LHCN-M2 (cell line): Measurements from ENCODE around the gene CIPC. TPM values are rescaled to one million over a fixed set of nuclear protein-coding genes. Genes with fewer than 3 reads are reported as not detected.

Experiments
- DNase-seq: peaks from one replicate; pipeline ENCODE4 v3.0.0-alpha.2; 2012; ENCODE audit warnings: low read depth
- polyA plus RNA-seq: library from polyadenylated mRNA; unstranded; fragments of >200 nt; gene quantifications from one replicate; pipeline ENCODE4 v1.2.1, GENCODE V29; 2012; ENCODE audit warnings: missing spikeins
- total RNA-seq: library from RNA; depleted of rRNA; stranded (reverse); fragments of >200 nt; gene quantifications from 2 replicates; pipeline ENCODE4 v1.2.3, GENCODE V29; 2014; rRNA removed

The CIPC gene, protein sequence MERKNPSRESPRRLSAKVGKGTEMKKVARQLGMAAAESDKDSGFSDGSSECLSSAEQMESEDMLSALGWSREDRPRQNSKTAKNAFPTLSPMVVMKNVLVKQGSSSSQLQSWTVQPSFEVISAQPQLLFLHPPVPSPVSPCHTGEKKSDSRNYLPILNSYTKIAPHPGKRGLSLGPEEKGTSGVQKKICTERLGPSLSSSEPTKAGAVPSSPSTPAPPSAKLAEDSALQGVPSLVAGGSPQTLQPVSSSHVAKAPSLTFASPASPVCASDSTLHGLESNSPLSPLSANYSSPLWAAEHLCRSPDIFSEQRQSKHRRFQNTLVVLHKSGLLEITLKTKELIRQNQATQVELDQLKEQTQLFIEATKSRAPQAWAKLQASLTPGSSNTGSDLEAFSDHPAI
- total RNA-seq, result 12.8 and 13.0 TPM in 2 replicates
- 3.3 TPM for polyA plus RNA-seq

DNA sequence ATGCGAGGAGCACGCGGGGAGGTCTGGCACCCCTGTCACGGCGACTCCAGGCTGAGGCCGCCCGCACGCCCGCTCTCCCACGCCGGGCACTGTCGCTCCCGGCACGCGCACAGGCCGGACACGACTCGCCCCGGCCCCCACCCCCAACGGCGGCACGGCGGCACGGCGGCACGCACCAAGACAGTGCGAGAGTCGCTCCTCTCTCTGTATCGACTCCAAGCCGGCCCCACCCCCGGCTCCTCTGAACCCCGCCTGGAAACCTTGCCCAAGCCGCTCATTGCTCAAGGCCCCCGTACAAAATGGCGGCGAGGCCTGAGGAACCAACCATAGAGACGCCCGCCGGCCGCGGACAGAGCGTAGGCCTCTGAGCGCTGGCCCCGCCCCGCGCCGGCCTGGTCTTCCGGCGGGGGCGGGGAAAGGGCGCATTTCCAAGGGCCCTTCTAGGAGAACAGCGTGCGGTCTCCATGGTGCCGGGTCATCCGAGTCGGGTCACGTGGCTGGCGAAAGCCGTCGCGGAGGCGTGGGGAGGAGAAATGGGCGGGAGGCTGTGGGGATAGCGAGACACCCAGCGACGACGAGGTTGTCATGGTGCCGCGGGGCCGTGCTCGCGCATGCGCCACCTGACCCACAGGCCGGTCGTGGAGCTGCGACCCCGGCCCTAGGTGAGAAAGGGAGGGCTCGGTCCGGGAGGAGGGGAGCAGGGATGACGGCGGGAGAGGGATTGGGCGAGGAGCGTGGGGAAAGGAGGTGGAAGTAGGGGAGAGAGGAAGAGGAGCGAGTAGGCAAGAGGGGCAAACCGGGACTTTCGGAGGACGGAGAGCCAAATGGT, at the start of gene CIPC:
CIPC (plus strand) TSS at position 559 of the 829 bp plus-strand sequence. CDS start 7,451 bp downstream, outside the sequence.
- DNase-seq, result peak; percentile 98

DNA sequence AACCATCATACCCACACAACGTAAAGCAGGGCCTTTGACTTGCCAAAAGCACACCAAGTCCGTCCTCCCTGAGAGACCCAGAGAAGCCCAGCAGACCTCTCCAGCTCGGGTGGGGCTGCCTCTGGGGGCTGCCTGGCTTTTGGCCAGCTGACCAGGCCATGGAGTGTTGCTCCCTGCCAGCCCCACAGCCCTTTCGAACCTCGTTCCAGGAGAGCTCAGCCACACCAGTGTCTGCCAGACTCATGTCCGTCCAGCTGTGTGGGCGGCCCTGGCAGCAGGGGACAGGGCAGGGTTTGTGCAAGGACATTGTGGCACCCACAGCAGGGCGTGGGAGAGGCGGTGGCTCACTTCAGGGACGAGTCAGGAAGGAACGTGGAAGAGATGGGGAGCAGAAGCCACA, 46.9 kb upstream of the CIPC start:
- DNase-seq, result no peak

DNA sequence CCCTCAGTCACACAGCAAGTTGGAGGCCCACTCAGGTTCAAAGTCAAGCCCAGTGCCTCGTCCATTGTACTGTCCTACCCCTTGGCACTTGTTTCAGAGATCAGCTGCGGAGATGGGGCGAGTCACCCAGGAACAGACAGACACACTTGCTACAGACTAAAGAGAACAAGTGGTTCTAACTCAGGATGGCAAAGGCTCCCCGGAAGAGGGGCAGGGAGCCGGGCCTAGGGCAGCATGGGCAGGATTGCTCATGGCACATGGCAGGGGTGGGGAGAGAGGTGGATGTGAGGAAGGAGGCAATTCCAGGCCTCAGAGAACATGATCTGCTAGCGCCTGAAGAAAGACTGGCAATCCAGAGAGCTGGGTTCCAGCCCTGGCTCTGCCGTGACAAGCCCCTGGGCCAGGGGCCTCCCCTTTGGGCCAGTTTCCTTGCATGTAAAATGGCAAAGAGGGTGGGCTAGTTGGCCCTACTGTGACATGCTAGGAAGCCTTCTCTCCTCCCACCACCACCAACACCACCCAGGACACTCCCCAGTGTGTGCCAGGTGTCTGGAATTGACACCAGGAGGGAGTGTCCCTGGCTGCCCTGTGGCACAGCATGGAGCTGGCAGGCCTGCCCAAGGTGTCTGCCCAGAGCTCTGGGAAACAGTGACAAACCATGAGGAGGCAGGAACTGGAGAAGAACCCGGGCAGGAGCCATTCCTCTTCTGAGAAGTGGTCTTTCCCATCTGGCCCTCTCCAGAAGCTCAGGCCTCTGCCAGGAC, 45.6 kb upstream of the CIPC start:
- DNase-seq, result peak; percentile 66

DNA sequence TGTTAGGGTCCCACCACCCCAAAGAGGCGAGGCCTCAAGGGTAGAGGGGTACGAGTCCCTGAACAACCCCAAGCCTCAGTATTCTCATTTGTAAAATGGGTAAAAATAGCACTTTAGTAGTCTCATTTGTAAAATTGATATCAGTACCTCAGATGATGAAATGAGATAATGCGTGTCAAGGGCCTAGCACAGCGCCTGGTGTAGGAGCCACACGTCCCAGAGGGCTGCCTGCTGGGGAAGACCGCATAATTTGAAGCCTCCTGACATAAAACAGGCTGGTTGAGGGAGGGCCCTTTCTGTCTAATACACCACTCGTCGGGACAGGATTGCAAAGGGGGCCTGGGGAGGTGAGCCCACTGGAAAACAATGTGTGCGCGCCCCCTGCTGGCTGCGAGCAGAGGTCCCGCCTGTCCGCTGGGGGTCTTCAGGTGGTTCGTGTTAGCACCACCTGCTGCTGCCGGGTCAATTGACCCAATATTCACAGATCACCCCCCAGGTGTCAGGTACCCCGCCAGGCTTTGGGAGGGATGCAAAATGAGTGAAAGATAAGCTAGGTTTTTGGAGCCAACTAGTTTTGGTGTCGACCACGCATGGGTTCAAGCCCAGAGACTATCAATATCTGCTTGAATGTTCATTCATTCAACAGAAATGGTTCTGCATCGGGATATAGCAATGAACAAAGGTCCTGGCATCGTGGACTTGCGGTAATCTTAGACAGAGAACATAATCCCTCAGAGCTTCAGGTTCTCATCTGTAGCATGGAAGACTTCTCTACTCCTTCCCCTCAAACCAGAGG, 44.8 kb upstream of the CIPC start:
- DNase-seq, result no peak

DNA sequence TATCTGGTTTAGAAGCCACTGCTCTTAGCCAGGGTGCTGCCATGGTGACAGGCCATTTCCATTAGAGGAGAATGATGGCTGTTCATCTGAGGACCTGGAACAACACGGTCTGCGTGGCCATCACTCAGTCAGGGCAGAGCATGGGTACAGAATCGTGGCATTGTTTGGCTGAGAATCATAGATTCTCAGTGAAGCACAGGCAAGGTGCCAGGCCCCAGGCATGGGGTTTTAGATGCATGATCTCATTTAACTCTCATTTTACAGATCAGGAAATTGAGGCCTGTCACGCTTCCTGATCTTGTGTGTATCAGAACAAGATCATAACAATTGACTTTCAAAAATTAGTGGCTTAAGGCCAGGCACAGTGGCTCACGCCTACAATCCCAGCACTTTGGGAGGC, 42.8 kb upstream of the CIPC start:
- DNase-seq, result no peak

DNA sequence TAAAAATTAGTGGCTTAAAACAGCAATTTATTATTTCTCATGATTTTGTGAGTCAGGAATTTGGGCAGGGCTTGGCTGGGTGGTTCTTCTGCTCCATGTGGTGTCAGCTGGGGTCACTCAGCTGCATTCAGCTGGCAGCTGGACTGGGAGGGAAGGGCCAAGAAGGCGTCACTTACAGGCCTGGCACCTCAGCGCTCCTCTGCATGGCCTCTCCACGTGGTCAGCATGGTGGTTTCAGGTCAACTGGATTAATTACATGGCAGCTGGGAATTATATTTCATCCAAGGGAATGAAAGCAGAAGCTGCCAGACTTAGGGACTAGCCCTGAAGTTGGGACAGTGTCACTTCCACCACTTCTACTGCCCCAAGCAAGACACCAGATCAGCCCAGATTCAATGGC, 42.1 kb upstream of the CIPC start:
- peak; percentile 53 for DNase-seq

DNA sequence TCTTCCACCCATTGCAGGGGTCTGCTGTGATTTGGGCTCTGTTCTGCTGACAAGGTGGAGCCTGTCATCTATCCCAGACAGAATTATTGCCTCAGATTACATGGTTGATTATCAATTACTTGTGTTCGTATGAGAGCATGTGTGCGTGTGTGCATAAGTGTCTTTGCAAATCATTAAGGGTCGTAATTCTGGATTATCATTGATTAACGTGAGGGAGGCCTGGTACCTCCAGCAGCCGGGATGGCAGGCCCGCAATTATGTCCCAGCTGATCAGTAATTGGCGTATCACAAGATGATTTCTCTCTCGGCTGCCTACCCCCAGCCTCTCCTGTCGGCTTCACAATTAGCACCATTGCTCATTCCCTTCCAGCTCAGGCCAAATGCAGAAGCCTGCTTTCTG, 39.9 kb upstream of the CIPC start:
- no peak for DNase-seq

DNA sequence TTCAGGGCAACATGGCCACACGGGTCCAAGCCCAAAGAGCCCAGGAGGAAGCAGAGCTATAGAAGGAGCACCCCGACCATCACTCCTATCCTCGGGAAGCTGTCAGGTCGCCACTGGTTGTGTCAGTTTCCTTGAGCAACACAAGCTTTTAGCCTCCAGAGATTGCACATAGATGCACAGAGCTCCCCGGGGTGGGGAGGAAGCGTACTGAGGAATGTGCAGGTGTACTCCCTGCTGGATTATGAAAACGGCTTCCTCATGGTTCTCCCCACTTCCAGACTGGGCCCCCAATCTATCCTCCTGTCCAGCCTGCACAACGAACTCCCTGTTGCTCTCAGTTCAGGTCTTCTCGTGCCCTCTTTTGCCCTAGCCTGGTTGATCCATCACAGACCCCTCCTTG, 39.3 kb upstream of the CIPC start:
- DNase-seq, result no peak

DNA sequence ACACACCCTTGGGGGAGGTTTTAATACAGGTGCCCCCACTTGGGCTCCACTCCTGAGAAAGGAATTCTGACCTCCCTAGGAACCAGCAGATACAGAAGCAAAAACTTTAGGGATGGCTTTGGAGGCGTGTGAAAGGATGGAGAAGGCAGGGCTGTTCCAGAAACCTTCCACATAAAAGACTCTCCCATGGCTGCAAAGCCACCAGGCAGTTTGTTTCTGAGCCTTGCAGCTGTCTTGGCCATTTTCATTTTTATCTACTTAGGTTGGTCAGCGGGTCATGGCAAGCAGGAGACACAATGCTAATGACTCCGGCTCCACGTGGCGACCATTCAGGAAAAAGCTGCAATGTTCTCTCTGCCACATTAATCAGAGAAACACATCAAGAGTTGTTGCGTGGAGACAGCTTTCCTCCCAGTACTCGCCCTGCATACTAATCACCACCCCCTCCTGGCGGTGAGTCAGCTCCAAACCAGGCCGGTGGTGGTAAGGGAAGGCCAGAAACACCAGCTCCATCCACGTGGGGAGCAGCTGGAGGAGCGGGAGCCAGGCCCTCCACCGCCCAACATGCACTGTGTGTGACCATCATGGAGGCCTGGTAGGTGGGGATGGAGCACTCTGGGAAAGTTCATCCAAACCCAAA, 38.7 kb upstream of the CIPC start:
- peak; percentile 96 for DNase-seq

DNA sequence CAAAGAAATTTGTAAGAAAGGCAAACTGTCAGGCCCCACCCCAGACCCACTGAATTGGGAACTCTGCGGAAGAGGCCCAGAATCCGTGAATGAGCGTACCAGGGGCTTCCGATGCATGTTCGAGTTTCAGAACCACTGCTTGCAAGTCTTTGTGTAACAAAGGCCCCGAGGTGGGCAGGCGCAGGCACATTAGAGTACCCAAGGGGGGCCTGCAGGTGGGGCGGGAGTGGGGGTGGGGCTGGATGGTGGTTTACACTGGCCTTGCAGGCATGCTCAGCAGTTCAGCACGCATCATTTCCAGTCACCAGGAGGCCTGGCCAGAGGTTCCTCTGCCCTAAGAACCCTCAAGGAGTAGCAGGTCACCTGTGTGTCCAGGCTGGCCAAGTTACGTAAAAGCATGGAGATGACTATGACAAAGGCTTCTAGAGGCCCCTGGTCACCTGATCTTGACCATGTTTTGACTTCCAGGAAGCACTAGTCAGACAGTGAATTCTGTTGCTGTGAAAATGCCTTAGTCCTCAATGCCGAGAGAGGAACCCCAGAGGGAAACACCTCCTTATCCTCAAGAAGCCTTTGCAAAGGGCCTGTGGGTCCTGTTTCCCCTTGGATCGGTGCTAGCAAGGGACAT, 36.3 kb upstream of the CIPC start:
- no peak for DNase-seq

DNA sequence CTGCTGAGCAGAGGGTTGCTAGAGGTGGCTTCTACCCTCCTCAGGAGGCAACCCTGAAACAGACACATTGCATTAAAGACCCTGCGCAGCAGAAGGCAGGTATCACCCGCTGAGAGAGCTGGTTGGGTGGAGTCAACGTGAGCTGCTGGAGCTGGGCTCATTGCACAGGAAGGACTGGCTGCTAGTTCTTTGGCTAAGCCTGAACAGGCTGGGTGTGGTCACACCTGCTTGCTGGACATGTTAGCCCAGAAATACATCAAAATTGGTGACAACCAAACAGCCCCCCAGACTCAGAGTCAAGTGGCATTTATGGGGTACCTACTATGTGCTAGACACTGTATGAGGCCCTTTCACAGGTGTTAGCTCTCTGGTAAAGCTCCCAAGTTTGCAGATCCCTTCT, 35.8 kb upstream of the CIPC start:
- no peak for DNase-seq

DNA sequence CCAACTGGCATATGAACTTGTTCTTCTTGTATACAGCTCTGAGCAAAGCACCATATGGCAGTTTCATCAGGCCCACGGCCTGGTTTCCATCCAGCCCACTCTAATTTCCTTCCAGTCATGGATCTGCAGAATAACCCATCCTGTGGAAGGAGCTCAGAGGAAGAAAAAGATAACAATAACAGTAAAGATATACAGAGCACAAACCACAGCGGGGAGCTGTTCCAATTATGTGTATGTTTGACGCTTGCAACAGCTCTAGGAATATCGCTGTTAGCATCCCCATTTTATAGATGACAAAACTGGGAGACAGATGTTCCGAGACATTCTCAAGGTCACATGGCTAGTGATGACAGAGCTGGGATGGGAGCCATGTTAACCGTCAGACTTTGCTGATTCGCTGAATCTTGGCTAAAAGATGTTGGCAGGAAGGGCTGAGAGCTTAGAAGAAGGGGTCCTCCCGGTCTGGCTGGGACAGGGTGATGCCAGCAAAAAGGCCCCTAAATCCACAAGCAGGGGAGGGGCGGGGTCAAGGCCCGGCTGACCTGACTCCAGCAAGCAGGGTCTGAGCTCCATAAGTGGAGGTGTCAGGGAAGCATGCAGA, 34.4 kb upstream of the CIPC start:
- DNase-seq, result no peak

DNA sequence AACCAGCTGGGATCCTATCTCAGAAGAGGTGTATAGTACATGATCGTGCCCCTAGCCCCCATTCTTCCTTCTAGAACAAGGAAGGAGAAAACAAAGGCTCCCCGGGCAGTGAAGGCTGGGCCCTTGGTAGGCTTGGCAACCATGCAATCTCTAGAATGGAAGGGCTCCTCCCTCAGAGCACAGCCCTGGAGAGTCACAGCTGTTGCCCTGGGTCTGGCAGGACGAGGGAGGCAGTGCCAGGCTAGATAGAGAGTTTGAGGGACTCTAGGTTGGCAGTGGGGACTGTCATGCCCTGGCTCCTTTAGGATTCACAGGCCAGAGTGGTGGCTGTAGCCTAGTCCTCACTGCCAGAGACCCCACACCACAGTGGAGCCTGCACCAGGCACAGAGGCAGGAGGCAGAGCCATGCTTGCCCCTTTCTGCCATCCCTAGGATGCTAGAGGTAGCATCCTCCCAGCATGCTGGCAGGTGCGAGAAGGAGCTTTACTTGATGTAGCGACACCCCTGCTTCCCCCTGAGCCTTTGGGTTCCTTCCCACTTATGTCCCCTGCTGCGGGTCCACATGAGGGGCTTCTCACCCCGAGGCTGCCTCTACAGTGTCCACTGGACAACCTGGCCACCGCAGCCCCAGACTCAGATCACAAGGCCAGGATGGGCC, 33.4 kb upstream of the CIPC start:
- peak; percentile 26 for DNase-seq

DNA sequence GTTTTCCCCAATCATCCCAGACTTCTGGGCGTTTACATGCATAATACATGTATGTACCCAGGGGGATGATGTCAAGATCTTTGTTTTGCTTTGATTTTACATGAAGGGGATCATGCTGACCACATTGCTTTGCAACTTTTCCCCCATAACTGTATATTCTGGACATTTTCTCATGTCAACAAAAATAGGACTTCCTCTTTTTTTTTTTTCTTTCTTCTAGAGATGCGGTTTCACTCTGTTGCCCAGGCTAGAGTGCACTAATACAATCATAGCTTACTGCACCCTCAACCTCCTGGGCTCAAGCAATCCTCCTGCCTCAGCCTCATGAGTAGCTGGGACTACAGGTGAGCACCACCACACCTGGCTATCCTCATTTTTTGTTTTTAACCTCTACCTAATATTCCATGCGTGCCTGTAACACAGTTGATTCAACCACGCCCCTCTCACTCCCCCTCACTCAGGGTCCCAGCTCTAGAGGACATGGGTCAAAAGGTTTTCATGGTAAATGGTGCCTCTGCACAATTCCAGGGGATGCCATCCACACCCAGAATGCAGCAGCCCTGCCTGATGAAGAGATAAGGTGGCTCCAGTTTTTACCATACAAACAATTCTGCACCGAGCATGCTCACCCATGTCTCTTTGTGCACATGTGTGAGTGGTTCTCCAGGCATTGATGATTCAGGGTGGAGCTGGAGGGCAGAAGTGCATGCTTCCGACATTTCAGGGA, 32.0 kb upstream of the CIPC start:
- DNase-seq, result no peak

DNA sequence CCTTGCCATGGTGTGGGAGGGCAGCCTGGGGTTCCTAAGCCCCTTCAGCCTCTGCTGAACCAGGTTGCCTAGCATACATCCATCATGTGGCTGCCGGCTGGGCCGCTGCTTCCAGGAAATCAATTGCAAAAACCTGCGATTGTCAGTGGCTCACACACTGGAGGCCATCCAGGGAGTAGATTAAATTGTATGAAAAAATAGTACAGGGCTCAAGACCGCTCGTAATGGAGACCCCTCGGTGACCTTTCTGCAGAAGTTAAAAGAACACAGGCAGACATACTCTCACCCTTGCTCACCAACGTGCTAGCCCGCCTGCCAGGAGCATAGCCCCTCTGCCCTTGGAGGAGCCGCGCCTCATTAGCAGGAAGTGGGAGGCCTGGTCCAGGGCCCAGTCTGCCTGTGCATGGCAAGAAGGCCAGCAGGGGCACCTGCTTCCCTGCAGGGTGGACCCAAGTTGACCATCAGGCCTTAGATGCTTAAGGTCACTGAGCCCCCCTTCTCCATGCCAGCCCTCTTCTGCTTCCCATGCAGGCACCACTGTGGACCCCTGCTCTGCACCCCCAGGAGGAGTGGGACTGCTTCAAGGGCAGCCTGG, 31.4 kb upstream of the CIPC start:
- no peak for DNase-seq

DNA sequence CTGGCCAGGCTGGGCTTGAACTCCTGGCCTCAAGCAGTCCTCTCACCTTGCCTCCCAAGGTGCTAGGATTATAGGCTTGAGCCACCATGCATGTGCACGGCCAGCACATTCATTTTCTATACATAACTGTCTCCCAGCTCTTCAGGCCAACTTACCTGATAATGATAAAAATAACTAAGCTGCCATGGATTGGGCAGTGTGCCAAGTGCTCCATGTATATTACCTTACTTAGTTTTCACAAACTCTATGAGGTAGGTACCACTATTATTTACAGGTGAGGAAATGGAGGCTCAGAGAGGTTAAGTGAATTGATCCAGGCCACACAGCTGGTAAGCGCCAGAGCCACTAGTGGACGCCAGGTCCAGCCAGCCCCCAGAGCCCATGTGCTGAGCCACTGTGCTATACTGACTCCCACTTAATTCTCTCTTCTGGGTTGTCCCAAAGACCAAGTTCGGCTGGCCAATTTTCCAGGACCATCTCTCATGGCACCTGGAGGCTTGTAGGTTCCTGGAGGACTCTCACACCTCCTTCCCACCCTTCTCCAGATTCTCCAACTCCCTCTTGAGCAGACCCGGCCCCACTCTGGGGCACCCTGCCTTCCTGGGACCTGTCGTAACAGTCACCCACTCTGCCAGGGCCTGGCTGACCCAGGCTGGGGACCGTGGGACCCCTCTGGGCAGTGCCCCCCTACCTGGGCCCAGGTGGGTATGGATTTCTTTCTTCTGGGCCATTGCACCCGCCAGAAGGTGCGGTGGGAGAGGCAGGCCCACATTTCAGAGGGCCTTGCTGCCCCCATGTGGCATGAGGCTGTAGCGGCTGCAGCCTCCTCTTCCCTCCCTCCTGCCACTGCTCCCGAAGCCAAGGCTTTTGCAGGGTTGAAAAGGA, 30.2 kb upstream of the CIPC start:
- peak; percentile 48 for DNase-seq
